Thoracic aorta (tissue), 2 donors: ENCODE data around the gene SAMD11. TPM values are rescaled to one million over a fixed set of nuclear protein-coding genes. Genes with fewer than 3 reads are reported as not detected.

Source experiments
- ATAC-seq: fragments of 150-250 bp; one replicate; pipeline ENCODE4 v1.8.0; 2017; ENCODE audit warnings: low read depth; ENCODE audit not compliant: insufficient number of reproducible peaks, low FRiP score
- DNase-seq: peaks from one replicate; pipeline ENCODE4 v3.0.0-alpha.2; 2020; ENCODE audit warnings: low spot score
- H3K27ac ChIP-seq, 2 donors: fragments of 200-600 bp; sonication (generic); 1 replicate in 1 of 2; 2 replicates in 1 of 2; pipeline ENCODE4 v1.5.1; 2016; ENCODE audit warnings: mild to moderate bottlenecking in 2 of 2, moderate library complexity in 2 of 2
- H3K27me3 ChIP-seq: fragments of 200-600 bp; sonication (generic); replicated peaks from 2 replicates; pipeline ENCODE4 v1.6.0; 2016; ENCODE audit warnings: mild to moderate bottlenecking; ENCODE audit not compliant: insufficient read depth
- H3K36me3 ChIP-seq: fragments of 200-600 bp; sonication (generic); one replicate; pipeline ENCODE4 v1.5.1; 2016
- H3K4me1 ChIP-seq, 2 donors: fragments of 200-600 bp; sonication (generic); 1 replicate in 1 of 2; 2 replicates in 1 of 2; pipeline versions ENCODE4 v1.5.1 to v1.6.0; 2016; ENCODE audit warnings: low read depth in 2 of 2, mild to moderate bottlenecking in 1 of 2; ENCODE audit not compliant: control insufficient read depth in 1 of 2
- H3K4me3 ChIP-seq: fragments of 200-600 bp; sonication (generic); 2 replicates; pipeline ENCODE4 v1.5.1; 2016; ENCODE audit warnings: mild to moderate bottlenecking
- H3K9me3 ChIP-seq: fragments of 200-600 bp; sonication (generic); 2 replicates; pipeline ENCODE4 v1.5.1; 2016
- CTCF ChIP-seq: fragments of 200-600 bp; sonication (generic); IDR thresholded peaks from one replicate; pipeline ENCODE4 v1.5.1; 2019; ENCODE audit warnings: antibody characterized with exemption
- total RNA-seq, 2 donors: library from RNA; depleted of rRNA; stranded (reverse); fragments of >200 nt; gene quantifications; one replicate each; pipeline versions ENCODE4 v1.1.0 to v1.2.3, GENCODE V29; 2016

SAMD11 gene
- total RNA-seq, 2 donors from 2014 or later = 10.2 to 18.8 TPM

- Histone ChIP-seq H3K27me3 (no peaks in the 10 kb centered on the region), H3K4me3 (no peak overlapping the region), H3K36me3 (no peaks in the 10 kb centered on the region), H3K27ac (no peak overlapping the region), H3K9me3 (no peaks in the 10 kb centered on the region), H3K4me1 (peaks cover 0 to 3% of the 10 kb centered on the region in 2 donors)
- TF ChIP-seq CTCF = no peak
- ATAC-seq (no peak), DNase-seq (no peak)
Observed at GRCh38 chr1:899636-900317, 23.9 kb upstream of the SAMD11 start.

GRCh38 chr1:901108-901859, 22.4 kb upstream of the SAMD11 start:
- Histone ChIP-seq H3K27ac (no peak overlapping the region), H3K27me3 (no peaks in the 10 kb centered on the region), H3K4me1 (peaks cover 7 to 10% of the 10 kb centered on the region in 2 donors), H3K4me3 (no peak overlapping the region), H3K9me3 (no peaks in the 10 kb centered on the region), H3K36me3 (no peaks in the 10 kb centered on the region)
- ATAC-seq (no peak), DNase-seq (no peak)
- TF ChIP-seq CTCF = no peak

- H3K9me3 ChIP-seq = no peaks in the 10 kb centered on the region
- ATAC-seq (no peak), DNase-seq (no peak)
- no peaks in the 10 kb centered on the region for H3K36me3 ChIP-seq
- H3K27me3 ChIP-seq = no peaks in the 10 kb centered on the region
- no peak for TF ChIP-seq CTCF
- H3K27ac ChIP-seq = no peak overlapping the region
- H3K4me3 ChIP-seq = no peak overlapping the region
- H3K4me1 ChIP-seq = peaks cover 12 to 15% of the 10 kb centered on the region in 2 donors
Observed at GRCh38 chr1:902802-903201, 20.9 kb upstream of the SAMD11 start.

- Histone ChIP-seq H3K4me3 (no peak overlapping the region), H3K9me3 (no peaks in the 10 kb centered on the region), H3K27me3 (no peaks in the 10 kb centered on the region), H3K36me3 (no peaks in the 10 kb centered on the region), H3K4me1 (peaks cover 12 to 15% of the 10 kb centered on the region in 2 donors), H3K27ac (no peak overlapping the region)
- ATAC-seq (no peak), DNase-seq (no peak)
- TF ChIP-seq CTCF = no peak
Observed at GRCh38 chr1:903305-903704, 20.4 kb upstream of the SAMD11 start.

GRCh38 chr1:903721-904271, 19.9 kb upstream of the SAMD11 start:
- no peaks in the 10 kb centered on the region for H3K36me3 ChIP-seq
- H3K27me3 ChIP-seq = no peaks in the 10 kb centered on the region
- H3K4me1 ChIP-seq = peaks cover 12 to 15% of the 10 kb centered on the region in 2 donors
- no peak overlapping the region for H3K27ac ChIP-seq
- peak overlapping the region; percentile 74 for H3K4me3 ChIP-seq
- ATAC-seq (no peak), DNase-seq (no peak)
- no peaks in the 10 kb centered on the region for H3K9me3 ChIP-seq
- TF ChIP-seq CTCF = no peak
